Stimulated activated CD8-positive, alpha-beta memory T cell treated with anti-CD3 and anti-CD28 coated beads, Interleukin-15, amount 100 ng/mL, for 1 hour (primary cell): ENCODE results near the gene CCDC69.
"Not testable (repeated sequence)": the region's sequence is repeated elsewhere in the genome, so short reads cannot be mapped to it uniquely, and the experiment has no call there.

Experiments
- DNase-seq: peaks from one replicate; pipeline ENCODE4 v3.0.0-alpha.2; 2020; ENCODE audit warnings: low read depth

Gene CCDC69

GRCh38 chr5:151192626-151193025 is 31.3 kb downstream of the CCDC69 start:
- no peak for DNase-seq

GRCh38 chr5:151191661-151192060 is 32.2 kb downstream of the CCDC69 start:
- DNase-seq: no peak

GRCh38 chr5:151189151-151189550 is 34.7 kb downstream of the CCDC69 start:
- no peak for DNase-seq

GRCh38 chr5:151186538-151186937 is 37.4 kb downstream of the CCDC69 start:
- no peak for DNase-seq

GRCh38 chr5:151186052-151186451 is 37.8 kb downstream of the CCDC69 start:
- no peak for DNase-seq

GRCh38 chr5:151184316-151185042 is 39.4 kb downstream of the CCDC69 start:
- no peak for DNase-seq

GRCh38 chr5:151183456-151184245 is 40.2 kb downstream of the CCDC69 start:
- DNase-seq: no peak

- DNase-seq: no peak
Measured at GRCh38 chr5:151182976-151183375, 40.9 kb downstream of the CCDC69 start.

GRCh38 chr5:151182524-151182900 is 41.4 kb downstream of the CCDC69 start:
- DNase-seq: no peak

- no peak for DNase-seq
Measured at GRCh38 chr5:151181818-151182523, 41.9 kb downstream of the CCDC69 start.

GRCh38 chr5:151180291-151180690 is 43.6 kb downstream of the CCDC69 start:
- DNase-seq: no peak

GRCh38 chr5:151179489-151179840 is 44.4 kb downstream of the CCDC69 start:
- no peak for DNase-seq

- no peak for DNase-seq
Measured at GRCh38 chr5:151178777-151179488, 45.0 kb downstream of the CCDC69 start.

- DNase-seq: no peak
Measured at GRCh38 chr5:151178372-151178771, 45.5 kb downstream of the CCDC69 start.

- DNase-seq: not testable (repeated sequence)
Measured at GRCh38 chr5:151176268-151176667, 47.6 kb downstream of the CCDC69 start.

- DNase-seq: no peak
Measured at GRCh38 chr5:151174612-151175101, 49.2 kb downstream of the CCDC69 start.

GRCh38 chr5:151173711-151174611 is 49.9 kb downstream of the CCDC69 start:
- no peak for DNase-seq

- no peak for DNase-seq
Measured at GRCh38 chr5:151171529-151171928, 52.4 kb downstream of the CCDC69 start.

GRCh38 chr5:151168602-151169344 is 55.1 kb downstream of the CCDC69 start:
- no peak for DNase-seq

- no peak for DNase-seq
Measured at GRCh38 chr5:151167022-151167421, 56.9 kb downstream of the CCDC69 start.
